NCI-H748 (cell line): Measurements from ENCODE around the gene PSMD1.

ENCODE experiments used
- DNase-seq: peaks from one replicate; lab custom pipeline; 2025; ENCODE audit not compliant: unreplicated experiment; lab: John Stamatoyannopoulos, UW

PSMD1 gene

DNA sequence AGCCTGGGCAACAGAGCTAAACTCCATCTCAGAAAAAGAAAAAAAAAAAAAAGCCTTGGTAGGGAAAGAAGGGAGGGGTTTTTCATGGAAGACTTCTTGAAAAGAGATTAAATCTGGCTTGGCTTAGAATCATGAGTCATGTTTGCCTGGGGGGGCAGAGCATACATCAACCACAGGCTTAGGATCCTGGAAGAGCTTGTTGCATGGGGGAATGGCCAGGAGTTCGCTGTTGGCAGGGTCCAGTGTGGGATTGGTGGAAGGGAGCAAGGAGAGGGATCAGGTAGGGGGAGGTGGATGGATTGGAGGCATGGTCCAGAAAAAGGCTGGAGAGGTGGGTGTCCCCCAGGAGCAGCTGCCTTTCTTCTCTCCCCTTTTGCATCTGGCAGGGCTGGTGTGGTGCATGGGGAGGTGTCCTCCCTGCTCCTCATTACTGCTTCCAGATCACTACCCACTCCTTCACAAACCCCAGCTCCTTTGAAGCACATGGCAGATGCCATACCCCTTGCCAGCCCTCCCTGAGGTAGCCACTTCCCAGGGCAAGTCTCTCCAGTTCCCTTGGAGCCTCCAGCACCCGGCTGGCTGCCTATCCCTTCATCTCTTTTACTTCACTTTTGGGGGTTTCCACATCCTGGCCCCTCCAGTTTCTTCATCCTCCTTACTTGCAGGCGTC lies 144.3 kb downstream of the PSMD1 start:
- DNase-seq = no peak

DNA sequence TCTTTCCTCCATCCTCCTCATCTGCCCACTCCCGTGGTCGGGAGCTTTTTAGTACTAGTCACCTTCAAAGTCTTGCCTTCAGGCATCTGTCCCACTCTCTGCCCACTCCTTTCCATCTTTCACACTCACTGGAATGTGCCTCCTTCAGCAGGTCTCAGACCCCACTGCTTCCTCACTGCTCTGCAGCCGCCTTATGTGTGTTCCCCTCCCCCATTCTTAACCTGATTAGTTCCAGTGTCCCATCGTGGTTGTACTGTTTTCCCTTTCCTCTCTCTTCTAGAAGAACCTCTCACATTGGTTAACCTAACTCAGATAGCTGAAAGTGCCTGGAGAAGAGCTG lies 144.8 kb downstream of the PSMD1 start:
- DNase-seq = no peak

DNA sequence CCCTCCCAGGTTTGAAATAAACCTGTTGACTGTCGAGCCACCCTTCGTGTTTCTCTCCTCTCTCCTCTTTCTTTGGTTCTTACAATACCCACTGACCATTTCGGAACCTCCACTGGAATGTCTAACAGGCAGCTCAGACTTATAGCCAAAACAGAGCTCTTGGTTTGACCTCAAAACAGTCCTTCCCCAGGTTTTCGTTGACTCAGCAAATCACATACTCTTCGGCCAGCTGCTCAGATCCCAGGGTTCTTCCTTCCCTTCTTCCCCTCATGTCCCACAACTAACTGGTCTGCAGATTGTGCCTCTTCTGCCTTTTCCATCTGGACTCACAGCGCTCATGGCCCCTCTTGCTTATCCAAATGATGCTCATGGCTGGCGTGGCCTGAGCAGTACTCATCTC lies 146.4 kb downstream of the PSMD1 start:
- no peak for DNase-seq

DNA sequence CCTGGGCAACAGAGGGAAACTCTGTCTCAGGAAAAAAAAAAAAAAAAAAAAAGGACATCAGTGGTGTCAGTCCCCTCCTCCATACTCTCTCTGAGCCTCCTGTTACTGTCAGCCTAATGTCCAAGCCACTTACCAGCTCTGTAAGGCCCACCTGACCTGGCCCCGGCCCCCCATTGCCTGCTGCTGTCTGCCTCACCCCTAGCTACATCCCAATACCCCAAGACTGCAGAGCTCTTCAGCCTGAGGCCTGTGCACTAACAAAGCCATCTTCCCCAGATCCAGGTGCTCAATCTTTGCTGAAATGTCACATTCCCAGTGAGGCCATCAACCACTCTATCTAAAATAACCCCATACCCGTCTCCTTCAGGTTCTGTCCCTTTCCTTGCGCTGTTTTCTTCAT lies 147.5 kb downstream of the PSMD1 start:
- no peak for DNase-seq

DNA sequence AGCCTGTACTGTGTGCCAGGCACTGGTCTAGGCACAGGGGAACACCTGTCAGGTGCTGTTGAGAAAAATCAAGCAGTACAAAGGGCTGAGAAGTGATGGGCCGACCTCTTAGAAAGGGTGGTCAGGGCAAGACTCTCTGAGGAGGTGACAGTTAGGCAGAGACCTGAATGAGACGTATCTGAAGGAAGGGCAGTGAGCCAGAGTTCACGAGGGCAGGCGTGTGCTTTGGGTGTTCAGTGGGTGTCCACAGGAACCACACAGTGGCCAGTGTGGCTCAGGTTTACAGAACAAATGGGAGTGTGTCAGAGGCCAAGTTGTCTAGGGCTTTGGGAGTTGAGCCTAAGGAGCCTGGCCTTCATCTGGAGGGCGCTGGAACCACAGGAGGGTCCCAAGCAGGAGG lies 147.9 kb downstream of the PSMD1 start:
- DNase-seq = no peak

DNA sequence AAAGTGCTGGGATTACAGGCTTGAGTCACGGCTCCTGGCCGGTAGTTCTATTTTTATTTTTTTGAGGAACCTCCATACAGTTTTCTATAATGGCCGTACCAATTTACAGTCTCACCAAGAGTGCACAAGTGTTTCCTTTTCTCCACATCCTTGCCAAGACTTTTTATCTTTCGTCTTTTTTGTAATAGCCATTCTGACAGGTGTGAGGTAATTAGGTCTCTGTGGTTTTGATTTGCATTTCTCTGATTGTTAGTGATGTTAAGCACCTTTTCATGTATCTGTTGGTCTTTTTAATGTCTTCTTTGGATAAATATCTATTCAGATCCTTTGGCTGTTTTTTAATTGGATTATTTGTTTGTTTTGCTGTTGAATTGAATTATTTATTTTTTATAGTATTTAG lies 151.1 kb downstream of the PSMD1 start:
- no peak for DNase-seq

DNA sequence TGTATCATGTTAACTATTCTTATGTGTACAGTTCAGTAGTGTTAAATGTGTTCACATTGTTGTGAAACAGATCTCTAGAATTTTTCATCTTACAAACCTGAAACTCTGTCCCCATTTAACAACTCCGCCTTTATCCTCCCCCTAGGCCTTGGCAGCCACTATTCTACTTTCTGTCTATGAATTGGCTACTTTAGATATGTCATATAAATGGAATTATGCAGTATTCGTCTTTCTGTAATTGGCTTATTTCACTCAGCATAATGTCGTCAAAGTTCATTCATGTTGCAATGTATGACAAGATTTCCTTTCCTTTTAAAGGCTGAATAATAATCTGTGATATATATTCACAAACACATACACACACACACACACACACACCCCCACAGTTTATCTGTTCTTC lies 154.1 kb downstream of the PSMD1 start:
- no peak for DNase-seq

DNA sequence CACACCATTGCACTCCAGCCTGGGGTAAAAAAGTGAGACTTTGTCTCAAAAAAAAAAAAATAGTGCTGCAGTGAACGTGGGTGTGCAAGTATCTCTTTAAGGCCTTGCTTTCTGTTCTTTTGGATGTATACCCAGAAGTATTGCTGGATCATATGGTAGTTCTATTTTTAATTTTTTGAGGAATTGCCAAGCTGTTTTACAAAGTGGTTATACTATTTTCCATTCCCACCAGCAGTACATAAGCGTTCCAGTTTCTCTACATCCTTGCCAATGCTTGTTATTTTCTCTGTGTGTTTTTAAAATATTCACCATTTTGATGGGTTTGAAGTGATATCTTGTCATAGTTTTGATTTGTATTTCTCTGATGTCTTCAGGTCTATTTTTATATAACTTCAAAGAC lies 154.8 kb downstream of the PSMD1 start:
- DNase-seq = no peak

DNA sequence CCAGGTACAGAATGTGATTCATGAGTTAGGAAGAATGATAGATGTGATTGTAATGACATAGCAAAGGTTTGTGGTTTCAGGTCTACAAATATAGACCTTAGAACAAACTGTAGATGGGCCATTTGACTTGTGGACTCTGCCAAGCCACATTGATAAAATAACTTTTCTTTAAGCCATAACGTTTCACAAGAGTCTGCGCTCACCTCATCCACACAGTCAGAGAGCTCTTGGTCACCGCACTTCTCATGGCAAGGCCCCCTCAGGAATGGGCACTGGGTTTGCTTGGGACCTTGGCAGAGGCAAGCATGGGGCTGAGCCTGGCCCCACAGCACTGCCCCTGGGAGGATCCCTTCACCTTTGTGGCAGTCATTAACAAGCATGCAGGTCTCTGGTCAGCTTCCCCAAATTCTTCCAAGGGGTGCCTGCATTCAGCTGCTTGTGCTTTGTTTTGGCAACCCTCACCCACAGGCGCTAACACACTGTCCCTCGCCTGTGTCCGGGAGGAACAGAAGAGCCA lies 155.7 kb downstream of the PSMD1 start:
- no peak for DNase-seq

DNA sequence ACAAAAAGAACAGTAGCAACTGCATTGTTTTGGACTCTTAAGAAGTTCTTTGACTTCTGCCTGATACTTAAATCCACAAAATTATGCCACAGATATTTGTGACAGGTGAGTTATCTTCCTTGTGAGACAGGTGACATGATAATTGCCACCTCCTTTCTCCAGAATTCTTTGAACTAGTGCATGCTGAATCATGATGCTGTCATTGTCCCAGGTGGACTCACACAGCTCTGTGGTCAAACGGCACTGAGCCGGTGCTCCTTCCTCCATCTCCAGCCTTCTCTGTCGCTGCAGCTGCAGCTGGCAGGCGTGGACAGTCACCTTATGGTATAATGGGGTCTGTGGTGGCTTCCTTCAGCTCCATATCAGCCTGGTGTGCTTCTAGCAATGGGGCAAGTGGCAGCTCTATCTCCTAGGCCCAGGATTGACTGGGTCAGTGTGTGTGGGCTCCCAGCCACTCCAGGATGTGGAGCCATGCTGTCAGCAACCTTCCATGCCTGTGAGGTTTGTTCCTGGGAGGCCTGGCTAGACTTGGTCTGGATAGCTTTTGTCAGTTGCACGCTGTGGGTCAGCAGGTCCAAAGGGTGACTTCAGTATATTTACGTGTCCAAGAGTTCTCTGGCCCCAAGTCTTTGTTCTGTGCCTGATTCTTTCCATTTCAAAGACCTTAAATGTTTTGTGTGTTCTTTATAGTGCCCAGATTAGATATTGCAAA lies 157.4 kb downstream of the PSMD1 start:
- DNase-seq = no peak

DNA sequence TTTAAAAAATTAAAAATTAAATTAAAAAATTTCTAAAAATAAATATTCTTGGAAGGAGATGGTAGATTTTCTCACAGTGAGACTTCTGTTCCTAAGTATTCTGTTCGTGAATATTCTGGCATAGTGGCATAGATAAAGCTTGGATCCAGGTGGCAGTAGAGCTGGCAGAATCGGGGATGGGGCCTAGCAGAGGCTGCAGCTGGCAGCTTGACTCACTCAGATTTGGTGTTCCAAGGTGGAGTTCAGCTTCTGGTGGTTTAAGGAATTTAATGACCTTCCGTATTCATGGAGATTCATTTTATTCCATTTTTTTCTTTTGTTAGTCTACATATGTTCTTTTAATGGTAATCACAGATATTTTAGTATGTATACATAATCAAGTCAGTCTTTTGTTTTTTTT lies 161.7 kb downstream of the PSMD1 start:
- no peak for DNase-seq

DNA sequence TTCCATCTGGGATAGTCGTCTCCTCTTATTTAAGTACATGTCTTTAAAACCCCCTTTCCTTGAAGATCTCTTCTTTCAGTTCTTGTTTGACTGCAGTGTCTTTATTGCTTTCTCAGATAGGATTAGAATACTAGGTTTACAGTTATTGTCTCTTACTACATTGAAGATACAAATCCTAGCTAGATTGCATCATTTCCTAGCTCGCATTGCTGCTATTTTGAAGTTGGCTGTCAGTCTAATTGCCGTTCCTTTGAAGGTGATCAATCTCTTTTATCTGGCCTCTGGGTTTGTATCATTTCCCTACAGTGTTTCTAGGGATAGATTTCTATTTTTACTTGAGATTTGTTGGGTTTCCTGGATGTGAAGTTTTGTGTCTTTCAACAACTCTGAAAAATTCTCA lies 162.6 kb downstream of the PSMD1 start:
- DNase-seq = no peak

DNA sequence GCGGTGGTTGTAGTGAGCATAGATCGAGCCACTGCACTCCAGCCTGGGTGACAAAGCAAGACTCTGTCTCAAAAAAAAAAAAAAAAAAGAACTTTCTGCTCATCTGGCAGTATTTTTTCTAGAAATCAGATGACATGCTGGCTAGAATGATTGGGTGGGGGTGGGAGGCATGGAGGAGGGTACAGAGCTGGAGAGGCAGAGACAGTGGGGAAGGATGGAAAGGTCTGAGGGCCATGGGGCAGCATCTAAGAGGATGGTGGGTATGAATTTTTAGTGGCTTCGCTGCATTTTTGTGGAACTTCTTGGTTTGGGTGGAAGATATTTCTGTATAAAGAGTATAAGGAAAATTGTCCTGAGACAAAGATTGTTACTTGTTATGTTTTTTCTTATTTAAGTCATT lies 165.1 kb downstream of the PSMD1 start:
- no peak for DNase-seq
